HTR-8/SVneo (cell line): ENCODE data around the gene ANGPTL2.

Experiments
- DNase-seq: peaks from one replicate; pipeline ENCODE4 v3.0.0; 2011; ENCODE audit warnings: low spot score, mixed read lengths; ENCODE audit not compliant: insufficient read length
- FAIRE-seq: peaks from 2 replicates; lab custom pipeline; 2011; peaks lifted over from hg19 to GRCh38; lab: Jason Lieb, UNC

ANGPTL2 gene

DNA sequence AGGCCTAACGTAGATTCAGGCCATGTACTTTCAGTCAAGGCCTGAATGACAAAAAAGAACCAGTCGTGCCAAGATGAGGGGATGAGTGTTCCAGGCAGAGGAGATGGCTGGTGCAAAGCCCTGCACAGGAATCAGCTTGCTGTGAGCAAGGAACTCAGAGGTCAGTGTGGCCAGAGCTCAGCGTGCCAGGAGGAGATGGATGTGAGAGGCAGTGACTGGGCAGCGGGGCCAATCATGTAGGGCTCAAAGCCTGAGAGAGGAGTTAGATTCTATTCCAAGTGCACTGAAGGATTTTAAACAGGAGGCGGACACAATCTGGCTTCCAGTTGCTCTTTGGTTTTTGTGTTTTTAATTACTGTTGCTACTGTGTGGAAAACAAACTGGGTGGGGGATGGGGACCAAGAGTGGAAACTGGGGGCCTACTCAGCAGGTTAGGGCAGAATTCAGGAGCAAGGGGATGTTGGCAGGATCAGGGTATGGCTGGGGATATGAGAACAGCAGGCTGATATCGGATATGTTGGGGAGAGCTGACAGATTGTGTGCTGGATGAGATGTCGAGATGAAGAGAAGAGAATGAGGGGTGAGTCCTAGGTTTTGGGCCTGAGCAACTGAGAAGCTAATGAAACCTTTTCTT lies 64.3 kb downstream of the ANGPTL2 start:
- no peak for DNase-seq
- FAIRE-seq: no peak

DNA sequence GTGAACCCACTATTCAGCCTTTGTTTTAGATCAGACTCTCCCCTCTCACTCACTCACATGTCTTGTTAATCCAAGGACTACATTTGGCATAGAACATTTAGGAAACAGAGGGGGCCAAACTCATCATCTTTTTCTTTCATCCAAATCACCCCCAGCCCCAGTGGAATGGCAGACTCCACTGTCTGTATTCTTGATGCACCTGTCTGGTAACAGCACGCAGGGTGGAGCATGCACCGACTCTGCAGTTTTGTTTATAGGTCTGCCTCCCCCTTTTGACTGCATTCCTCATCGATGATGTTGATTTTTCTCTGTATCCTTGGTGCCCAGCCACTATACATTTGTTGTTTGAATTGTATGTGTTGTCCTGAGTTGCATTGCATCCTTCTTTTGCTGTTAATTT lies 66.0 kb downstream of the ANGPTL2 start:
- no peak for DNase-seq
- no peak for FAIRE-seq

DNA sequence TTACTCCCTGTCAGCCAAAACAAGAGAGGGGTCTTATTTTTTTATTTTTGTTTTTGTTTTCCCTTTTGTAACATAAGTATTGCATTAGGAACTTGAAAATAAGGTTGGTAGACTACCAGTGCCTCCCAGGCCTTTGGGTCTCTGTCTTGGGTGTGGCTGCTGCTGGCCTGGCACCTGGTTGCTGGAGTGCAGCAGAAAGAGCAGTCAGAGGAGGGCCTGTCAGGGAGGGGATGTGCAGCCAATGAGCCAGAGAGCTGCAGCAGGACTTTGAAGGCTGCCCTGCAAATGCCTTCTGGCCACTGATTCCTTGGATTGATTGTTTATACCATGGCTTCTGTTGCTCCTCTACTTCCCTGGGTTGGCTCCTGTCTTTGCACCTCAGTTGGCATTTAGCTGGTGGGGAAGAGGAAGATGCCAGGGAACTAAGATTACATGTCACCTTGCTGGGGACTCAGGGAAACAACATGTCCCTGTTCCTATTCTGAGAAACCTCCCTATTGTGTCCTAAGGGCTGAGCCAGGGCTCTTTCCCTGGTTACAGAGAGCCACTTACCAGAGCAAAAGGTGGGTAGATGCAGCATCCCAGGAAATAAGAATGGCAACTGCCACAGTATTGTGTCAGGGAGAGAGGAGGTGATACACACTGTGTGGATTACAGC lies 66.6 kb downstream of the ANGPTL2 start:
- DNase-seq (no peak), FAIRE-seq (no peak)

DNA sequence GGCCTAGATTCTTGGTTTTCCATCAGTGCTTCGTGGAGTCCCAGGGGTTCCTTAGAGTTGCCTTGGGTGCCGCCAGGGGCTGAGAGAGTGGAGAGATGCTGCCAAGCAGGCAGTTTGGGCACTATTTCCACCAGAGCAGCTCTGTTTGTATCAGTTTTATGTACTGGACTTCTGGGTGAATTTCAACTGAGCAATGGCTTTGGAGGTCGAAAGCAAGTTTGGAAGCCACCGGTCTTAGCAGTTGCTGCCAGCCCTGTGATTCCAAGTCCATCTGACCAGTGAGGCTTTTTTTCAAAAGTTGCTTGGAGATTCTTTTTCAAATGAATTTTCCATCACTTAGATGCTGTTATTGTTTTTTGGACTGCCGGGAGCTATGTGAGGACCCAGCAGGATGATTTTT lies 68.5 kb downstream of the ANGPTL2 start:
- no peak for FAIRE-seq

DNA sequence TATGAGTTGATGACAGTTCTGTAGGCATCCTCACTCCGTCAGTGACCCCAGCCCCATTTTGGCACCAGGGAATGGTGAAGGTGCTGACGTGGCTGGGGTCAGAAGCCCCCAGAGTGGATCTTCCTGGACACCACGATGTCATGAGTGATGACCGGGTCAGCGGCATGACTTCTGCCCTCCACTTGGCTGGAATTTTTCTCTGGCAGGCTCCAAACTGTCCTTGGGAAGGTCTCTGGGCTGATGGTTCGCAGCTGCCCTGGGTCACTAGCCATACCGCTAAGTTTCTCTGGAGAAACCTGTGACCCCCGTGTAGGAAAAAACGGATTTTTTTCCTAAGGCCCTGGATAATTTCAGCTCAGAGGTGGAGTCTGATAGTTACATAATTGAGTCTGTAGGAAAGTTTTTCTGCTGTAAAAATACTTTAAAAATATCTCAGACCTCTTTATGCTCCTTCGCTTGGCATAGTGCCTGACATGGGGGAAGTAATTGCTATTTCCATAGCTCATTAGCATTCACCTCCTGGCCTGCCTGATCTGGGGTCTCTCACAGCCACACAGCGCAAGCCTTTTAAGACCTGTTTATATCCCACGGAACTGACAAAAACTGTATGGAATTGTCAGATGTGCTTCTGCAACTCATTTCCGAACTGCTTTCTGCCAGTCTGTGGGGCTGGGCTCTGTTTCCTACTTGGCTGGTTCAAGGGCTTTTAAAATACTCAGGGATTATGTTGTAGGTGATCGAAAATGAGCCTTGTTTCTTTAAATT lies 69.2 kb downstream of the ANGPTL2 start:
- FAIRE-seq (no peak), DNase-seq (no peak)

More for the DNA sequence above, 68.5 kb downstream of the ANGPTL2 start:
- DNase-seq: no peak

DNA sequence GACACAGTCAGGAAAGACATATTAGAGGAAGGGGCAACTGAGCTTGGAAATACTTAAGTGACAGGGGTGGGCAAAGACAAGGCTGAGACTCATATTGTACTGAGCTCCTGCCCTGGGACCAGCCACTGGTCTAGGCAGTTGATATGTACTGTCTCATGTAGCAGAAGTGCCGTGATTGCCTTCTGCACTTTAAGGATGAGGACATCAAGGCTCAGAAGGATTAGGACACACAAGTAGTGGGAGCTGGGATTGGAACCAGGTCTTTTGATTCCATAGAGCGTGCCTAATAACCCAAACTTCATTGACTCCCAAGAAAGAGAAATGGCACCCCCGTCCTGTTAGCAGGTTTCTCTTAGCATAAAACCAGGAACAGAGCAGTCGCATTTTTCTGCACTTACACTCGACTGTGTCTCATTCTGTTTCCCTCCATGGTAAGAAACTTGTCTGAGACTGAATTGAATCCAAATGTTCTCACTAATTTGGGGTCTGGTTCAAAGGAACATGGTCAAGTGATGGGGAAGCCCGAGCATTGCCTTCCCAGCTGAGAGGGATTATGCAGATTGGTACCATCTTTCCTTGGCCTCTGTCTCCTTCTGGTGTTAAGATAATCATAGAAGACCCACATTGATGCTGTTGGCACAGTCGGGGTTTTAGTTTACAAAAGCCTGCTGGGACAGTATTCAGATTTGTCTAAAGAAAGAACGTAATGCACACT lies 70.4 kb downstream of the ANGPTL2 start:
- FAIRE-seq (no peak), DNase-seq (no peak)

DNA sequence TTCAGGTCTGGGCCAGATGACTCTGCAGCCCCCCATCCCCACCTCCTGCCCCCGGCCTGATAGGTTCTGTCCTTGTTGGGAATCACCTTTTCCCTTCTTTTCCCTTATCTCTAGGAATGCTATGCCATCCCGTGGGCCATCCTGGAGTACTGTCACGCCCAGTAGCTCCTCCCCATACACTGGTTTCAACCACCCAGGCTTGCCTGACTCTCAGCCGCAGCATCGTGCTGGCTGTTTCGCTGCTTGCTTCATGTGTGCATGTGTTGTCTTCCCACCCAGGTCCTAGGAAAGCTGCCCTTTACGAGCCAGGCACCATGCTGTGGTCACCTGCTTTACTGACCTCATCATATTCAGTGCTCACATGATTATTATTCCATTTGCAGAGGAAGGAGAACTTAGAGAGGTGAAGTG lies 71.8 kb downstream of the ANGPTL2 start:
- DNase-seq (no peak), FAIRE-seq (no peak)

DNA sequence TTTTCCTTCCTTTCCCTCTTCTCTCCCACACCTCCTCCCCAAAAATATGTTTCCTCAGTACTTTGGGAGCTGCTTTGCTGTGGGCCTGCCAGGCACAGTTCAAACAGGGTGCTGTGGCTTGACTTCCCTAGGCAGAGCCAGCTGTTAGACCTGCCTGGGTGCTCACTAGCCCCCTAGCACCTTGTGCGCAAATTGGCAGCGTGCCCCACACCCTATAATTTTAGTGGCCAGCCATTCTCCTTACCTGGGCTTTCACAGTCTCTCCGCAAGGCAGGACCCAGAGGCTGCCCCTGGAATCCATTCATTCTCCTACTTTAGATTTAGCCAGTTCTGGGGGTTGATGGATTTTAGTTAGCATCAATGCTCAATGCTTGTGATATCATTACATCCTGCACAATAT lies 72.3 kb downstream of the ANGPTL2 start:
- DNase-seq (no peak), FAIRE-seq (no peak)

DNA sequence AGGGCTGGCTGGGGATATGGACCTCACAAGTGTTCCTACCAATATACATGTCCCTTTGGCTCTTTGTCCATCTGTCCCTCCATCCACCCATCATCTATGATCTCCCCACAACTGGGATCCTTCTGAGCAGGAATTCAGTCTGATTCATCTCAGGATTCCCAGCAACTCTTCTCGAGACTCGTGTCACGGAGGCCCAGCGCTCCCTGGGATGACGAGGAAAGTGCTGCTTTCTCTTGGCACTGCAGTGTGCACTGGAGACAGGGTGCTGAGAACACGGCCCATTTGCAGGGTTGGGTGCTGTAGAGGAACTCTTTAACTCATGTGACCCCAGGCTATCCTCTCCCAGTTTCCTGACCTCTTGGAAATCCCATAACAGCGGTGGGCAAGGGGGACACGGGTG lies 72.9 kb downstream of the ANGPTL2 start:
- no peak for DNase-seq
- no peak for FAIRE-seq

DNA sequence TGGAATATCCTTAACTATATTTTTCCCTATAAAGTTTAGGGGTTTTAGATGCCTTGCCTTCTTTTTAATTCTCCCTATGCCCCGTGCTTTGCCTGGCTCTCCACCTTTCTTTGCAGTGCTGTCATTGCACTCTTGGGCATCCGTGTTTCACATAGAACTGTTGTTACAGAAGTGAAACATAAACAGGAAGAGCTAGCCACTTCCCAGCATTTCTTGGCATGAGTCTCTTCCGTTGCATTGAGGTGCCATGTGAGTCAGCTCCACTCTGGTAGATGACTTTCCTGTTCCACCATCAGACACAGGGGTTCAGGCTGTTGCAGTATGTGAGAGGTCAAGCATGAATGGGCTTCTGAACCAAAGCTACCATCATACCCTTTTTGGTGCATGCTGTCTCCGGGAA lies 73.4 kb downstream of the ANGPTL2 start:
- FAIRE-seq (peak; percentile 23), DNase-seq (peak; percentile 65)

DNA sequence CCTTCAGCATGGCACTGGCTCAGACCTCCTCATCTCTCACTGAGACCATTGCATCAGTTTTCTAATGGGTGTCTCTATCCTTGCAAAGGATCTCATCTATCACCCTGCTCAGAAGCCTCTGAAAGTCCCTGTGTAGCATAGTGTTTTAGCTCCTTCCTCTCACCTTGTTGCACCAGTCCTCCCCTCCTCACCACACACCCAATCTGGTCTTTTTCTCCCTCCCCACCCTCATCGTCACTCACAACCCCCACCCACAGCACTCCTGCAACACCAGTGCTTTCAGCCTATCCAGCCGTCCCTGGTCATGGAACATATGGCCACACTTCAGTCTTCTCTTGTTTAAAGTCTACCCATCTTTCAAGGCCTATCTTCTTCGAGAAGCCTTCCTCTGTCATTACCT lies 74.5 kb downstream of the ANGPTL2 start:
- DNase-seq: no peak
- no peak for FAIRE-seq

DNA sequence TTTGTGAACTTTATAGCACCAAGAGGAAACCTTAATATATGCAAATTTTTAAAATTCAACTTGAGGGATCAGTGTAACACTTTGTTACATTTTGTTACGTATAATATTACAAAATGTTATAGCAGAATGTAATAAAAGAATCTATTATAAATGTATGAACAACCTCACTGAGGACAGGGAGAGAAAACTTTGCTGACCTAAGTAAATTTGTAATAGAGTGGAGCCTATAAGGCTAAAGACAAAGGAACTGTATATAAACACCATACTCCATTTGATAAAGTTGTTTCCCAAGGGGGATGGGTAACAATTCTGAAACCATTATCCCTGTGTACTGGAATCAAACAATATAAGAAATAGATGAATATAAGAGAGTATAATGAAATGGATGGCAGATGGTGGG lies 77.3 kb downstream of the ANGPTL2 start:
- no peak for DNase-seq
- no peak for FAIRE-seq

DNA sequence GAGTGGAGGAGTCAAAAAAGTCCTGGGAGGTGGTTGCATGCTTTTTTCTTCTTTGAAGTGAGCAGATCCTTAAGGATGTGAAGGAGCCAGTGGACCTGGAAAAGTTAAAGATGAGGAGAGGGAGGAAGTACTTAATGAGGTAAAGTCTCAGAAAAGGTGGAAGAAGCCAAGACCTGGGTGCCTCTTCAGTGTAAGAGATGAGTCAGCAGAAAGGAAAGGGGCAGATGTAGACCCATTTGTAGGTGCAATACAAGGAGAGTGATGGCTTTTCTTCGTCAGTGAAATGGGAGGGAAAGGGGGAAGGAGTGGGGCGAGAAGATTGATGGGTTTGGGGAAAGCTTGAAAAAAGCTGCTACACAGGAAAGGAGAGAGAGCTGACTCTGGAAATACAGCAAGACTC lies 82.9 kb downstream of the ANGPTL2 start:
- no peak for FAIRE-seq
- no peak for DNase-seq

DNA sequence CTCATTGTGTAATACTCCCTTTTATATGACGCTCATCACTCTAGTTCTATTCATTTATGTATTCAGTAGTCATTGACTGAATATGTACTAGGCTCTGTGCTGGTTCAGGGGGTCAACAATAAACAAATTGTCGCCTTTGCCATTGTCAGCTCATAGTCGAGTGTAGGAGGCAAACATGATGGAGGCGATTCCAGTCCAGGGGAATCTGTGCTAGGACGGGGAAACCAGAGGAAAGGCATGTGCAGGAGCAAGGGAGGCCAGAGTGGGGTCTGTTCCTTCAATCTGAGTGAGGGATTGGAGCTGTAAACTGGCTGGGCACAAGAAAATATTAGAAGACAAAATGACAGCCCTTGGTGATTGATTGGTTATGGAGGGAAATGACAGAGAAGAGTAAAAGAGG lies 83.9 kb downstream of the ANGPTL2 start:
- FAIRE-seq (no peak), DNase-seq (no peak)
